Adrenal gland (tissue), 5 donors: ENCODE data around the gene CPM.

Experiments used
- CTCF ChIP-seq, 6 experiments: fragments of 450-650 bp in 4 of 6; fragments of 200-600 bp in 2 of 6; sonication (generic) in 1 of 6; IDR thresholded peaks; 1 replicate in 5 of 6; 2 replicates in 1 of 6; pipeline versions ENCODE4 v1.5.1 to v1.8.0; 2016 to 2021; ENCODE audit warnings: antibody characterized with exemption in 6 of 6, mild to moderate bottlenecking in 2 of 6, moderate library complexity in 1 of 6
- POLR2A ChIP-seq, 2 donors: fragments of 450-650 bp; IDR thresholded peaks; one replicate each; pipeline ENCODE4 v1.6.1; 2017; ENCODE audit warnings: antibody characterized with exemption in 2 of 2, mild to moderate bottlenecking in 2 of 2, moderate library complexity in 1 of 2
- donor health status: DM: no; HTN: no; CAD: no.

DNA sequence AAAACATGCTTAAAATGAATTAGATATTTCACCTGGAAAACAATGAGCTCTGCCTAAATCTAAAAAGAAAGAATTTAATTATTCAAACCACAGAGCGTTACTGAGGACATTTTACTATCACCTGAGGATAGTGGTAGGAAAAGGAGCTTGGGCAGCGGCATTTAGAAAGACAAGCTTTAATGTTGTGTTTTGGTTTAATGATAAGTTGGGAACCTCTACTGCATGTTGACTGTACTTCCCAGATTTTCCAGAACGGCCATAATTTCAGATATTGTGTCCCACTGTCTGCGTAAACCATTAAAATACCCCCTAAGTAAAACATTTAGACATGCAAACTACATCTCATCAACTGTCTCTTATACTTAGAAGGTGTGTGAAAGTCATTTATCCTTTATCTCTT is 55.4 kb downstream of the CPM start:
- TF ChIP-seq POLR2A (IDR thresholded peaks at IDR 0.05) = no peak
- TF ChIP-seq CTCF (IDR thresholded peaks at IDR 0.05) = no peak
